Fibroblast of pulmonary artery (primary cell): ENCODE results near the gene TTLL8.

Experiments
- DNase-seq: peaks from one replicate; pipeline ENCODE4 v3.0.0-alpha.2; 2010; ENCODE audit warnings: low read depth
- H3K4me3 ChIP-seq: replicated peaks from 2 replicates; pipeline ENCODE4 v1.5.1; 2011; ENCODE audit warnings: low read depth, mild to moderate bottlenecking, control low read depth, low read length, moderate library complexity
- TF ChIP-seq, protein P1 (sequence below): IDR thresholded peaks from 2 replicates; pipeline ENCODE4 v1.5.1; 2011; ENCODE audit warnings: mild to moderate bottlenecking, control low read depth, low read length, inconsistent platforms; ENCODE audit errors: missing control alignments

The TTLL8 gene

DNA sequence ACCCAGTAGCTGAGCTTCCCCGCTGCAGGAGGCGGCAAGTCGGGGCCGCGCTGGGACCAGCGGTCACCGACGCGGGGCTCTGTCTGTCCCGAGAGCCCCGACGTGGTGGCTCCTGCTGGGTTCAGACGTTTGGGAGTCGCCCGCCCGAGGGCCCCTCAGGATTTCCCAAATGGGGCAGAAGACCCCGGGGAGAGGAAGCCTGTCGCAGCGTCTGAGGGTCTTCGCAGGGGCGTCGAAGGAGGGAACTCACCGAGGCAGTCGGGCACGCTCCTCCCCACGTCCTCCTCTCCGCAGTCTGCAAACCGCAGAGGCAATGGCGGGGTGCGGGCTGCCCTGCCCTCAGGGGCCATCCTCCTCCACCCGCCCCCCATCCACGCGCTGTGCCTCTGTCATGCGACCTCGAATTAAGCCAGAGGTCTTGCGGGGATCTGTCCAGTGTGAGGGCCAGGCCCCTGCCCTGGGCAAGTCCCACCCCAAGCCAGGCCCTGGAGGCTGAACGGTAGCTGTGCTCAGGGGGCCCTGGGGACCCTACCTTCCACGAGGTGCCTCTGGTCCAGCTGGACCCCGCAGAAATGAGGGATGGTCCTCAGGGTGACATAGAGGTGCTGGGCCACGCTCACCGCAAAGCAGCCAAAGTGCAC, 58.0 kb downstream of the TTLL8 start:
- TF ChIP-seq, protein P1, sequence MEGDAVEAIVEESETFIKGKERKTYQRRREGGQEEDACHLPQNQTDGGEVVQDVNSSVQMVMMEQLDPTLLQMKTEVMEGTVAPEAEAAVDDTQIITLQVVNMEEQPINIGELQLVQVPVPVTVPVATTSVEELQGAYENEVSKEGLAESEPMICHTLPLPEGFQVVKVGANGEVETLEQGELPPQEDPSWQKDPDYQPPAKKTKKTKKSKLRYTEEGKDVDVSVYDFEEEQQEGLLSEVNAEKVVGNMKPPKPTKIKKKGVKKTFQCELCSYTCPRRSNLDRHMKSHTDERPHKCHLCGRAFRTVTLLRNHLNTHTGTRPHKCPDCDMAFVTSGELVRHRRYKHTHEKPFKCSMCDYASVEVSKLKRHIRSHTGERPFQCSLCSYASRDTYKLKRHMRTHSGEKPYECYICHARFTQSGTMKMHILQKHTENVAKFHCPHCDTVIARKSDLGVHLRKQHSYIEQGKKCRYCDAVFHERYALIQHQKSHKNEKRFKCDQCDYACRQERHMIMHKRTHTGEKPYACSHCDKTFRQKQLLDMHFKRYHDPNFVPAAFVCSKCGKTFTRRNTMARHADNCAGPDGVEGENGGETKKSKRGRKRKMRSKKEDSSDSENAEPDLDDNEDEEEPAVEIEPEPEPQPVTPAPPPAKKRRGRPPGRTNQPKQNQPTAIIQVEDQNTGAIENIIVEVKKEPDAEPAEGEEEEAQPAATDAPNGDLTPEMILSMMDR = no peak
- DNase-seq = no peak
- H3K4me3 ChIP-seq = peak overlapping the region; percentile 19

DNA sequence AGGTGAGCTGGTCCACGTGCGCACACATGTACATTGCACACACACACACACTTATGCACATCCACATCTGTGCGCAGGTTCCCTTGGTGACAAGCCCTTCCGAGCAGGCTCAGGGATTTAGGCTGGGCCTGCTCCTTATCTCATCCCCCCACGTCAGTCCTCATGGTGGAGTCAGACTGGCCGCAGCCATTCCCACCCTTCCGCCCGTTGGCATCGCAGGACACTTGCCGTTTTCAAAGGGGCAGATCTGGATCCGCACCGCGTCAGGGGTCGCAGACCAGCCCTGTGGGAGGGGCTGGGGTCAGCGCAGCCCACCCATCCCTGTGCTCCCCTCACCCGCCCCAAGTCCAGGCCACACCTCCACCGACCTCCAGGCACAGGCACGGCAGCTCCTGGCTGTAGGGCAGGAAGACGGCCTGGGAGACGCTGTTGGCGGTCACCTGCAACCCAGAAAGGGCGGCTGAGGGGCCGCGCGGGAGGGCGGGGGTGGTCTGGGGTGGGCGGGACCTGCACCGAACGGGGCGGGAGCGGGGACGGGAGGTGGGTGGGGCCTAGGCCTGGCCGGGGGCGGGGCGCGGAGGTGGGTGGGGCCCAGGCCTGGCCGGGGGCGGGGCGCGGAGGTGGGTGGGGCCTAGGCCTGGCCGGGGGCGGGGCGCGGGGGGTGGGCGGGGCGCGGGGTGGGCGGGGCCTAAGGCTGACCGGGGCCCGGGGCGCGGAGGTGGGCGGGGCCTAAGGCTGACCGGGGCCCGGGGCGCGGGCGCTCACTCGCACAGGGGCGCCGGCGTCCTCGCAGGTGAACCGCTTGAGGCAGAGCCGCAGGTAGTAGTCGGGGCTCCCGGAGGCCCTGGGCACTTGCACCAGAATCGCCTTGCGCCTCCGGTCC, 58.8 kb downstream of the TTLL8 start:
- TF ChIP-seq, protein P1 = no peak
- no peak for DNase-seq
- H3K4me3 ChIP-seq = peak overlapping the region; percentile 27

DNA sequence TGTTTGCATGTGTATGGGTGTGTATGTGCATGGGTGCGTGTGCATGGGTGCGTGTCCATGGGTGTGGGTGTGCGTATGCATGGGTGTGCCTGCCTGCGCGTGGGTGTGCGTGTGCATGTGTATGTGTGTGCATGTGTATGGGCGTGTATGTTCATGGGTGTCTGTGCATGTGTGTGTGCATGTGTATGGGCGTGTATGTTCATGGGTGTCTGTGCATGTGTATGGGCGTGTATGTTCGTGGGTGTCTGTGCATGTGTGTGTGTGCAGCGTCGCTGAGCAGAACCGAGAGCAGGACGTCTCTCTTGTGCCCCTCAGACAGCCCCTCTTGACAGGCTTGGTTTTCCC, 59.4 kb downstream of the TTLL8 start:
- TF ChIP-seq, protein P1 = no peak
- H3K4me3 ChIP-seq = no peak overlapping the region
- DNase-seq = no peak

DNA sequence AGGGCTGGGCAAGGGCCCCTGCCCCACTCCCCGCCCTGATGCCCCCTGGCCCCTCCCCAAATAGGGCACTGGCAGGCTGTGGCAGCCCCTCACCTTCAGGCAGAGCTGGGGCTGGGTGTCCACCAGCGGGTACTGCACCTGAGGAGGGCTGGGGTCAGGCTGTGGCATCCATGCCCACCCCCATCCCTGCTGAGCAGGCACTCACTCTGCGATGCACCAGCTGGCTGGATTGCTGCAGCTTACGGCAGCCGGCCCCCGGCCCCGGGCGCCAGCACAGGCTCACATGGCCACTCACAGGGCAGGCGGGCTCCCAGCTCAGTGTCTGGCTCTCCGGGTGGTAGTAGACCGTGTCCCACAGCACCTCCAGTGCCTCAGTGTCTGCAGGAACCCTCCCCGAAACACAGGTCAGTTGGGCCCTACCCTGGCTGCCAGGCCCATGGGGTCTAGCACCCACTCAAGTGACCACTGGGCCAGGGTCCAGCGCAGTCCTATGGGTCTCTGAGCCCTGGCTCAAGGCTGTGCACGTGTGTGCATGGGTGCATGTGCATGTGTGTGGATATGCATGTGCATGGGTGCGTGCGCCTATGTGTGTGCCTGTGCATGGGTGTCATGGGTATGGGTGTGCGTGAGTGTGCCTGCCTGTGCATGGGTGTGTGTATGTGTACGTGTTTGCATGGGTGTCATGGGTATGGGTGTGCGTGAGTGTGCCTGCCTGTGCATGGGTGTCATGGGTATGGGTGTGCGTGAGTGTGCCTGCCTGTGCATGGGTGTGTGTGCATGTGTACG, 60.0 kb downstream of the TTLL8 start:
- no peak overlapping the region for H3K4me3 ChIP-seq
- no peak for DNase-seq
- TF ChIP-seq, protein P1 = no peak

DNA sequence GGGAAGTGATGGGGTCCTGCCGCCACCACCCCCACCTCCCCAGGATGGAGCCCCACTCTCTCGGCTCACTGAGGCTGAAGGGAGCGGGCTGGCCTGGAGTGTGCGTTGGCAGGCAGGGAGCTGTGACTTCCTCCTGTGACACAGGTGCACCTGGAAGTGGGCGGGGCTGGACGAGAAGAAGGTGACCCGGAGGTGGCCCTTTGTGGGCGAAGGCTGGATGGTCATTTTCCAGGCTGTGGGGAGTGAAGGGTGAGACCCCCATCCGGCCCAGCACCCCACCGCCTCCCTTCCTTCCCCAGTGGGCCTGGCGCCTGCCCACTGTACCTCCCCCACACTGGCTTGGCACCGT, 60.9 kb downstream of the TTLL8 start:
- DNase-seq = no peak
- TF ChIP-seq, protein P1 = no peak
- no peak overlapping the region for H3K4me3 ChIP-seq

- H3K4me3 ChIP-seq = no peak overlapping the region
- DNase-seq = no peak
- TF ChIP-seq, protein P1 = no peak
Observed at GRCh38 chr22:49996518-49997250, 61.4 kb downstream of the TTLL8 start.
